ENCODE results near the gene NLK. TPM values are rescaled to one million over a fixed set of nuclear protein-coding genes. Genes with fewer than 3 reads are reported as not detected.
"Not testable (repeated sequence)": the region's sequence is repeated elsewhere in the genome, so short reads cannot be mapped to it uniquely, and the experiment has no call there.

NLK gene
- total and polyA plus RNA-seq, 2 donors (not counting 3 experiments of a cell fraction or from before 2014, with no cell fraction given) = 23.8 to 34.2 TPM

DNA sequence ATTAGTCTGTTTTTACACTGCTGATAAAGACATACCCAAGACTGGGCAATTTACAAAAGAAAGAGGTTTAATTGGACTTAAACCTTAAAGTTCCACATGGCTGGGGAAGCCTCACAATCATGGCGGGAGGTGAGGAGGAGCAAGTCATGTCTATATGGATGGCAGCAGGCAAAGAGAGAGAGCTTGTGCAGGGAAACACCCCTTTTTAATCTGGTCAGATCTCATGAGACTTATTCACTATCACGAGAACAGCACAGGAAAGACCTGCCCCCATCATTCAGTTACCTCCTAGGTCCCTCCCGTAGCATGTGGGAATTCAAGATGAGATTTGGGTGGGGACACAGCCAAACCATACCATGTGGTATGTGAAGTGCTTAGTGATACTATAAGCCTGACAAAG lies 144.0 kb downstream of the NLK start:
- POLR2A ChIA-PET; FAIRE-seq; dilution Hi-C loops (cut with MboI; ENCODE audit: extremely low pct_ligation_motif_present, low sequenced_read_pairs): not testable (repeated sequence)

DNA sequence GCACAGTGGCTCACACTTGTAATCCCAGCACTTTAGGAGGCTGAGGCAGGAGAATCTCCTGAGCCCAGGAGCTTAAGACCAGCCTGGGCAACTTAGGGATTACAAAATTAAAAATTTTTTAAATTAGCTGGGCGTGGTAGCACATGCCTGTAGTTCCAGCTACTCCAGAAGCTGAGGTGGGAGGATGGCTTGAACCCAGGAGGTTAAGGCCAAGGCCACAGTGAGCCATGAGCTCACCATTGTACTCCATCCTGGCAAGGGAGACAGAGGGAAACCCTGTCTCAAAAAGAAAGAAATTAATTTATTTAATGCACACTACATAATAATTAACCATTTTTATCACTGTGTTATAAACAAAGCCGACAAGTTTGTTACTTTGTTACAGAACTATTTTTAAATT lies 145.5 kb downstream of the NLK start:
- no peaks in the 10 kb centered on the region for H3K9me3 ChIP-seq (replicated peaks; ENCODE audit: control insufficient read depth, insufficient read depth, low read length)
- BruUV-seq (replicated peaks) = no TSS peak
- FAIRE-seq (no peak), DNase-seq (ENCODE audit: low read depth, low spot score) (no peak)
- H3K9ac ChIP-seq (replicated peaks; ENCODE audit: extremely low read depth, insufficient read depth, low read length) = no peak overlapping the region
- dilution Hi-C loops (cut with MboI; ENCODE audit: extremely low pct_ligation_motif_present, low sequenced_read_pairs) = no loop called here
- H3K79me2 ChIP-seq (ENCODE audit: control insufficient read depth, insufficient read depth, low read length) = no peaks in the 10 kb centered on the region
- no peak overlapping the region for H3K4me3 ChIP-seq (replicated peaks in 1 of 3; ENCODE audit: insufficient read depth in 1 of 3, low read depth in 1 of 3, low read length in 3 of 3)
- no peaks in the 10 kb centered on the region for H3K27me3 ChIP-seq (ENCODE audit: control insufficient read depth in 2 of 2, insufficient read depth in 2 of 2, low read length in 2 of 2)
- intact Hi-C loops (cut with micrococcal nuclease) = no loop called here
- TF ChIP-seq POLR2AphosphoS5 (IDR thresholded peaks at IDR 0.05; ENCODE audit: insufficient read depth, low read depth, low read length) (no peak), POLR2A (IDR thresholded peaks at IDR 0.05; ENCODE audit: low read depth, low read length) (no peak), JUN (IDR thresholded peaks at IDR 0.05; ENCODE audit: borderline replicate concordance, insufficient read depth, insufficient read length, low read depth) (no peak), MYC (IDR thresholded peaks at IDR 0.05; ENCODE audit: low read depth, low read length) (no peak), FOS (IDR thresholded peaks at IDR 0.05; ENCODE audit: borderline replicate concordance, insufficient read depth, low read length) (no peak), EZH2 (IDR thresholded peaks at IDR 0.05; ENCODE audit: borderline replicate concordance, low read depth, low read length, severe bottlenecking) (no peak), GATA2 (IDR thresholded peaks at IDR 0.05; ENCODE audit: insufficient read depth, insufficient read length, low read depth, low read length) (no peak)
- TF ChIP-seq, protein P1, sequence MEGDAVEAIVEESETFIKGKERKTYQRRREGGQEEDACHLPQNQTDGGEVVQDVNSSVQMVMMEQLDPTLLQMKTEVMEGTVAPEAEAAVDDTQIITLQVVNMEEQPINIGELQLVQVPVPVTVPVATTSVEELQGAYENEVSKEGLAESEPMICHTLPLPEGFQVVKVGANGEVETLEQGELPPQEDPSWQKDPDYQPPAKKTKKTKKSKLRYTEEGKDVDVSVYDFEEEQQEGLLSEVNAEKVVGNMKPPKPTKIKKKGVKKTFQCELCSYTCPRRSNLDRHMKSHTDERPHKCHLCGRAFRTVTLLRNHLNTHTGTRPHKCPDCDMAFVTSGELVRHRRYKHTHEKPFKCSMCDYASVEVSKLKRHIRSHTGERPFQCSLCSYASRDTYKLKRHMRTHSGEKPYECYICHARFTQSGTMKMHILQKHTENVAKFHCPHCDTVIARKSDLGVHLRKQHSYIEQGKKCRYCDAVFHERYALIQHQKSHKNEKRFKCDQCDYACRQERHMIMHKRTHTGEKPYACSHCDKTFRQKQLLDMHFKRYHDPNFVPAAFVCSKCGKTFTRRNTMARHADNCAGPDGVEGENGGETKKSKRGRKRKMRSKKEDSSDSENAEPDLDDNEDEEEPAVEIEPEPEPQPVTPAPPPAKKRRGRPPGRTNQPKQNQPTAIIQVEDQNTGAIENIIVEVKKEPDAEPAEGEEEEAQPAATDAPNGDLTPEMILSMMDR (IDR thresholded peaks at IDR 0.05; ENCODE audit: extremely low read depth in 1 of 2, insufficient read depth in 1 of 2, low read depth in 1 of 2, low read length in 2 of 2) = no peak
- TF ChIP-seq, protein P2, sequence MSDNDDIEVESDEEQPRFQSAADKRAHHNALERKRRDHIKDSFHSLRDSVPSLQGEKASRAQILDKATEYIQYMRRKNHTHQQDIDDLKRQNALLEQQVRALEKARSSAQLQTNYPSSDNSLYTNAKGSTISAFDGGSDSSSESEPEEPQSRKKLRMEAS (IDR thresholded peaks at IDR 0.05; ENCODE audit: insufficient read depth, insufficient read length) = no peak
- no peak overlapping the region for H3K4me2 ChIP-seq (ENCODE audit: insufficient read depth, low read length)
- H3K9me1 ChIP-seq (replicated peaks; ENCODE audit: control insufficient read depth, extremely low read depth, insufficient read depth, low read length) = no peaks in the 10 kb centered on the region
- H2AFZ ChIP-seq (ENCODE audit: low read depth, low read length) = no peak overlapping the region
- H3K36me3 ChIP-seq (ENCODE audit: control insufficient read depth in 2 of 2, extremely low read depth in 1 of 2, insufficient read depth in 2 of 2, low read length in 2 of 2) = peaks cover 2 to 6% of the 10 kb centered on the region in 2 experiments
- H4K20me1 ChIP-seq (replicated peaks; ENCODE audit: control insufficient read depth, extremely low read depth, insufficient read depth, low read length) = no peaks in the 10 kb centered on the region
- ChIA-PET CTCF (no interaction called here), POLR2A (no interaction called here)
- peaks cover 11% of the 10 kb centered on the region for H3K4me1 ChIP-seq (ENCODE audit: control insufficient read depth, extremely low read depth, insufficient read depth, low read length)
- no peak overlapping the region for H3K27ac ChIP-seq (ENCODE audit: insufficient read depth, low read depth, low read length)

More for the DNA sequence above, 144.0 kb downstream of the NLK start:
- H3K4me3 ChIP-seq (replicated peaks in 1 of 3; ENCODE audit: insufficient read depth in 1 of 3, low read depth in 1 of 3, low read length in 3 of 3); H3K9ac ChIP-seq (replicated peaks; ENCODE audit: extremely low read depth, insufficient read depth, low read length); H2AFZ ChIP-seq (ENCODE audit: low read depth, low read length); H3K9me1 ChIP-seq (replicated peaks; ENCODE audit: control insufficient read depth, extremely low read depth, insufficient read depth, low read length); H4K20me1 ChIP-seq (replicated peaks; ENCODE audit: control insufficient read depth, extremely low read depth, insufficient read depth, low read length); intact Hi-C loops (cut with micrococcal nuclease); DNase-seq (ENCODE audit: low read depth, low spot score); H3K4me2 ChIP-seq (ENCODE audit: insufficient read depth, low read length); H3K36me3 ChIP-seq (ENCODE audit: control insufficient read depth in 2 of 2, extremely low read depth in 1 of 2, insufficient read depth in 2 of 2, low read length in 2 of 2); H3K9me3 ChIP-seq (replicated peaks; ENCODE audit: control insufficient read depth, insufficient read depth, low read length); H3K27me3 ChIP-seq (ENCODE audit: control insufficient read depth in 2 of 2, insufficient read depth in 2 of 2, low read length in 2 of 2); BruUV-seq (replicated peaks); H3K27ac ChIP-seq (ENCODE audit: insufficient read depth, low read depth, low read length); CTCF ChIA-PET; H3K79me2 ChIP-seq (ENCODE audit: control insufficient read depth, insufficient read depth, low read length): not testable (repeated sequence)
- peaks cover 11% of the 10 kb centered on the region for H3K4me1 ChIP-seq (ENCODE audit: control insufficient read depth, extremely low read depth, insufficient read depth, low read length)

Measured in endothelial cell of umbilical vein (primary cell).